CMK (cell line): ENCODE data around the gene FKBP14.
"Not testable (repeated sequence)": the region's sequence is repeated elsewhere in the genome, so short reads cannot be mapped to it uniquely, and the experiment has no call there.

Experiments used
- DNase-seq: peaks from one replicate; pipeline ENCODE4 v3.0.0-alpha.2; 2010; ENCODE audit warnings: low read depth

The FKBP14 gene

GRCh38 chr7:30026229-30027064 lies at the start of gene FKBP14:
FKBP14 (minus strand) TSS chr7:30026702; CDS start chr7:30026508, 194 bp downstream.
- DNase-seq = peak; percentile 96

GRCh38 chr7:30074422-30075030 lies 48.0 kb upstream of the FKBP14 start:
- no peak for DNase-seq

- no peak for DNase-seq
Observed at GRCh38 chr7:30072735-30073134, 46.2 kb upstream of the FKBP14 start.

GRCh38 chr7:30070052-30070451 lies 43.5 kb upstream of the FKBP14 start:
- no peak for DNase-seq

GRCh38 chr7:30069096-30069867 lies 42.8 kb upstream of the FKBP14 start:
- DNase-seq = no peak

GRCh38 chr7:30068117-30068516 lies 41.6 kb upstream of the FKBP14 start:
- DNase-seq = no peak

GRCh38 chr7:30066687-30067086 lies 40.2 kb upstream of the FKBP14 start:
- no peak for DNase-seq

- no peak for DNase-seq
Observed at GRCh38 chr7:30065746-30066145, 39.2 kb upstream of the FKBP14 start.

GRCh38 chr7:30062587-30062986 lies 36.1 kb upstream of the FKBP14 start:
- DNase-seq = no peak

- not testable (repeated sequence) for DNase-seq
Observed at GRCh38 chr7:30061786-30062185, 35.3 kb upstream of the FKBP14 start.

- no peak for DNase-seq
Observed at GRCh38 chr7:30057741-30058140, 31.2 kb upstream of the FKBP14 start.

- no peak for DNase-seq
Observed at GRCh38 chr7:30053068-30053467, 26.6 kb upstream of the FKBP14 start.

- no peak for DNase-seq
Observed at GRCh38 chr7:30049173-30049572, 22.7 kb upstream of the FKBP14 start.

GRCh38 chr7:30048582-30048981 lies 22.1 kb upstream of the FKBP14 start:
- DNase-seq = no peak

- no peak for DNase-seq
Observed at GRCh38 chr7:30047124-30047523, 20.6 kb upstream of the FKBP14 start.

- DNase-seq = no peak
Observed at GRCh38 chr7:30046127-30046770, 19.7 kb upstream of the FKBP14 start.

GRCh38 chr7:30041526-30042269 lies 15.2 kb upstream of the FKBP14 start:
- no peak for DNase-seq

- DNase-seq = no peak
Observed at GRCh38 chr7:30040938-30041337, 14.4 kb upstream of the FKBP14 start.

GRCh38 chr7:30038196-30038980 lies 11.9 kb upstream of the FKBP14 start:
- no peak for DNase-seq

GRCh38 chr7:30036220-30036619 lies 9.7 kb upstream of the FKBP14 start:
- no peak for DNase-seq

- no peak for DNase-seq
Observed at GRCh38 chr7:30034501-30034900, 8.0 kb upstream of the FKBP14 start.
